Cardiac atrium fibroblast (primary cell): ENCODE data around the gene TMSB15B. TPM values are rescaled to one million over a fixed set of nuclear protein-coding genes. Genes with fewer than 3 reads are reported as not detected.

Source experiments
- total RNA-seq: library from RNA; depleted of rRNA; stranded (reverse); fragments of >200 nt; gene quantifications from 2 replicates; pipeline ENCODE4 v1.2.3, GENCODE V29; 2015

Gene TMSB15B
- 5.3 and 12.6 TPM in 2 replicates for total RNA-seq

GRCh38 chrX:103962411-103963278, at the start of gene TMSB15B:
TMSB15B (plus strand) TSS chrX:103962627.

GRCh38 chrX:104013606-104014005, 51.2 kb downstream of the TMSB15B start, which contains the start of gene H2BW1:
H2BW1 (minus strand) TSS chrX:104013708; CDS start chrX:104013576, 132 bp downstream.

Other genes with a start within 250 kb of the TMSB15B start
- gene PLP1, start 185.8 kb upstream of the TMSB15B start, total RNA-seq: 1.9 and 7.6 TPM in 2 replicates
- gene RAB9B, start 130.4 kb upstream of the TMSB15B start, total RNA-seq: 0.36 and 2.4 TPM in 2 replicates
- gene H2BW1, start 51.1 kb downstream of the TMSB15B start, total RNA-seq: not detected in 2 replicates
- not detected in 2 replicates for gene H2BW2, start 77.3 kb downstream of the TMSB15B start, total RNA-seq
- 0.49 and 1.4 TPM in 2 replicates for gene TMSB15C, start 113.6 kb downstream of the TMSB15B start, total RNA-seq
- gene ZCCHC18, start 149.9 kb downstream of the TMSB15B start, total RNA-seq: 0.18 TPM in 1 of 2 replicates, not detected in the other
- gene SLC25A53, start 194.4 kb downstream of the TMSB15B start, total RNA-seq: 4.3 and 4.5 TPM in 2 replicates
- gene FAM199X, start 203.8 kb downstream of the TMSB15B start, total RNA-seq: 11.2 and 11.8 TPM in 2 replicates